ENCODE data around the gene UTP25.
A peak's percentile ranks its signal among the peaks of the same experiment; 100 is the strongest.

UTP25 gene

GRCh38 chr1:209805875-209806760 is 21.7 kb upstream of the UTP25 start, which contains the start of gene IRF6:
Gene IRF6 (minus strand): TSS chr1:209806142. CDS start chr1:209801413, 4,729 bp downstream.
- peak; percentile 99 for DNase-seq

- peak; percentile 41 for DNase-seq
Observed at GRCh38 chr1:209807509-209807908, 20.3 kb upstream of the UTP25 start.

- DNase-seq, result peak; percentile 97
Observed at GRCh38 chr1:209808059-209808581, 19.7 kb upstream of the UTP25 start.

DNA sequence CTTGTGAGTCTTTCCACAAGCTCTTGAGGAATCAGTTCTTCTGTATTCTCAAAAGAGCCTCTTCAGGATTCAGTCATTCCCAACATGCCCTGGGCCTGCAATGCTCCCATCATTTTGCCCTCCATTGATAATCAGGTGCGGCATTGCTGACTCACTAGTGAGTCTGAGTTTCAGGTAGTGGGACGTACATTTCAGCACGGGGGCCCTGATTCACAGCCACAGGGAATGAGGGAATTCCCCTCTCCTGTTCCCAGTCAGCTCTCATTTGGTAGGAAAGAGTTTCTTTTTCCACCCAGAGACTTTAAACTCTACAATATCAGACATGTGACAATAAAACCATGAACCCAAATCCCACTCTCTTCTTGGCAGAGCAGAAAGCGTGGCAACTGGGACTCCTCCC is 18.2 kb upstream of the UTP25 start:
- no peak for DNase-seq

- no peak for DNase-seq
Observed at GRCh38 chr1:209810783-209811182, 17.0 kb upstream of the UTP25 start.

- DNase-seq, result no peak
Observed at GRCh38 chr1:209813902-209814301, 13.9 kb upstream of the UTP25 start.

- no peak for DNase-seq
Observed at GRCh38 chr1:209815490-209815889, 12.3 kb upstream of the UTP25 start.

DNA sequence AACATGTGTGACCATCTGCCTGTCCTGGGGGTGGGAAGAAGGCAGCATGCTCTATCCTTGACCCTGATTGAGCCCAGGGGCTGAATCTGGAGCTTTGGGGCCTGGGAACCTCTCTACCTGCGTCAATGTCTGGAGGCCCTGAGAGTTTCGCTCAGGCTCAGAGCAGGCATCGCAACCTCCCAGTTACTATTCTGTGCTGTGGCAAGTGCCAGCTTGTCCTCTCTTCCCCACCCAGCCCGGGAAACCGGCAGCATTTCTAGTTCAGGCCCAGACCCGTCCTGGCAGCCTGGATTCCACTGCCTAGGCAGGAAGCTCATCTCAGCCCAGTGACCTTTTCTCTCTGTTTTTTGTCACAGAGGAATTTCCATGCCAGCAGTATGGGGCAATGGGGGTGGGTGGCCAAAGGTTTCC is 11.8 kb upstream of the UTP25 start:
- DNase-seq, result no peak

DNA sequence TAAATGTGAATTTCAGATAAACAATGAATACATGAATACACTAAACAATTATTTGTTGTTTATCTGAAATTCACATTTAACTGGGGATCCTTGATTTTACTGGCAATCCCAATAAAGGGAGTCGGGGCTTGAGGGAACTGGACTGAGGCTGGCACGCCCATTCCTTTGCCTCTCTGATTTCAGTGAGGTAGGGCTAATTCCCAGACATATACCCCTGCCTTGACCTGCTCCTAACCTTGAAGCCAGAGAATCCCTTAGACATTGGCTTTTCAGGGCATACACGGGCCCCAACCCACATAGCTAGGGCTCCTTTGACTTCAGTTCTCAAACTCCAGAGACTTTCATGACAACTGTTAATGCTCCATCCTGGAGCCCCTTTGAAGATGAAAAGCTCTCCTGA is 10.8 kb upstream of the UTP25 start:
- DNase-seq, result no peak

DNA sequence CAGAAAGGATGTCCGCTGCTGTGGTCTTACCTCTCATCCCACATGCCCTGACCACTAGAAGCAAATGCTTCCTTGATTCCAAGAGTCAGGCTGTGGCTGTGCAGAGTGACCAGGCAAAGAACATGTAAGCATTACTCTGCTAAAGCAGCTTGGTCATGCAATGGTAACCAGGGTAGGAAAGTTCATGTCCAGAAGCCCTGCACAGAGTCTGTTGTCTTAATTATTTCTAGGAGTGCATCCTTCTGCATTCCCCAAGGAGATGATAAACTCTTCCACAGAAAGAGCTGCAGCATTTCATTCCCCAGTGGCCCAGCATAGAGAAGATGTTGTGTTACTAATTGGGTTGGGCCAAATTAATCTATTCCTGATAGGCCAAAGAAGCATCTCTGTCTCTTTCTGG is 10.1 kb upstream of the UTP25 start:
- no peak for DNase-seq

DNA sequence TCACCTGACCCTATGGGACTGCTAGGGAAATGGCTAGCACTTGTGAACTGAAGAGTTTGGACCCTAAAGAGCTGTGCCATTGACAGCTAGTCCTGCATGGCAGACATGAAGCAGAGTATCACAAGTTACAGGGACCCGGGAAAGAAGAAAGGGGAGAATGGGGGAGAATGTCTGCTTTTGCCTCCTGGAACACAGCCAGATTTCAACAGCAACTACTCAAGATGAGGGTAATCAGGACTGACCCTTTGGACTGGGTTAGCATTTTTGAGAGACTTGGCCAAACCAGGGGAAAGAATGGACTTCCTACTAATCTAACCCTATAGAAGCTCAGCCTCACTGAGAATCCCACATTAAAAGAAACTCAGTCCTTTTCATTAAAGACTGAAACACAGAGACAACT is 8.7 kb upstream of the UTP25 start:
- DNase-seq, result no peak

- DNase-seq, result no peak
Observed at GRCh38 chr1:209820986-209821385, 6.8 kb upstream of the UTP25 start.

GRCh38 chr1:209822706-209823105 is 5.1 kb upstream of the UTP25 start:
- DNase-seq, result peak; percentile 39

DNA sequence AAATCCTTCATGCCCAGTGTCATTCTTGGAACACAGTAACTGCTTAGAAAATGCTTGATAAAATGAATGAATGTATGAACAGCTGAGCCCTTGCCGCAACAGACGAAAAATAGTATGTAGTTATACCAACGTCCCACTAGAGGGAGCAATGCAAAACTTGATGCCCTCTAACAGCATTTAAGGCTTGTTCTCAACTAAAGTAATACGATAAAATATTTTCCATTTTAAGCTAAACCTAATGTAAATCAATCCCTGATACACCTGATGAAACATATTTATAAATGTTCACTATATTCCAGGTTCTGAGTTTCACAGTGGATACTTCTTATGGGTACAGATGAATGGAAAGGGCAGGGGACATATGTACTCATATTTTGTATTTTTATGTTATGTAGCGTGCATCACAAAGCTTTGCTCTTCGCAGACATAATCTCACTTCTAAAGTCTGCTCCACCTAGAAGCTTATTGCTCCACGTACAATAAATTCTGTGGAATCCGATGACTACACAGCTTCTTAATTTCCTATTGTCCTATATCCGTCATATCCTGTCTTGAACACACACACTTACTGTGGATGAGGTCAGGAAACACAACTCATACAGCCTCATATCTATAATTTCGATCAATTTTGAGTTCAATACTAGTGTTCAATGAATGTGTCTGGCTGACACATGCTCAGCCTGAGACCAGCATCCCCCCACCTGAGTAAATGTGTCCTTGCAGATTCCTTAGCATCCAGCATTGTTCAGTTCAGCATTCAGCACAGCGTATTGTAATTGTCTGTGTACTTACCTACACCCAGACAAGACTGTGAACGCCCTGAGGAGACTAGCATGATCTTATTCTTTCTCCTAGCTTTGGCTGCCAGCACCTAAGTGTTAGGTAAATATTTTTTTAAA is 4.4 kb upstream of the UTP25 start:
- DNase-seq, result peak; percentile 86

DNA sequence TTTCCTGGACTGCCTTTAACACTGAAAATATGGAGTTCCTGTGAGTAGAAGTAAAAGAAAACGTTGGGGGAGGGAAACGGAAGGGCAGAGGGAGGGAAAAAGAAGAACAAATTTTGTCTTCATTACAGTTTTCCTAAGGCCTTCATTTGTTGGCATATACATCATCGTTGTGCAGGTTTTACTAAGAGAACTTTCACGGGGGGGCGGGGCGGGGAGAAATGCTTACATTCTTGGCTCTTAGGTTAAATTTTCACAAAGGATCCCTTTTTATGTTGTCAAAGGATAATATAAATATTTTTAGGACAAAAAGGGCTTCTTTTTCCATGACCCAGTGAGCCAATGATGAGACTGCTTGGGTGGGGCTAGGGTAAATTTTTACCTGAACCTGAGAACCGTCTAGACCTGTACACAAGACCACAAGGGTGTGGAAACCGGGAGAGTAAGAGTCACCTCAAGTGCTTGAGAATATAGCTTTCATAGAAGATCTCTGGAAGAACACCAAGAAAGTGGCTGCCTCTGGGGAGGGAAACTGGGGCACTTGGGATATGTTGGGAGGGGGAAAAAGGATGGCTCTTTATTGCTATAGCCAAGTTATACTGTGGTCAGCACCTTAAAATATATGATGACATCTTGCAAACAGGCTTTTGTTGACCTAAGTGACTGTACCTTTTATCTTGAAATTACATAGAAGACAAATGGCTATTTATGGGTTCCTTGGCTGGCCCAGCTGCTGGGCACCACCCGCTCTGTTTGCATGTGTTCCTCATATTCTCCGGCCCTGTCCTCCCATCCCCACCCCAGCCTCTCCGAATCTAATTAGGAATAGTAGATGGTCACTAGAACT is 2.0 kb upstream of the UTP25 start:
- DNase-seq, result peak; percentile 40

DNA sequence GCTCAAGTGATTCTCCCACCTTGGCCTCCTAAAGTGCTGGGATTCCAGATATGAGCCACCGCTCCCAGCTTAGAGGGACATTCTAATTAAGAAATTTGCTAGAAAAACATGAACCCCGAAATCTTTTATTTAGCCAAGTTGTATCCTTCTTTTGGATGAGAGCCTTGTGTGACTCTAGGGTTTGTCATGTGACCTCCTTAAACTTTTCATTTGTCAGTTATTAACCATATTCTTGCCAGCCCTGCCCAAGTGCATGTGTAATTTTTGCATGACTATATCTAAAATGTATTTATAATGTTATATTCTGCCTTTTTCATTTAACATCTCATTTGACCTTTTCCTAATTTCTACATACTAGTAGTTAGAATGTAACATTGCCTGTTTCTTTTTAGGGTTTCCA is 1.9 kb downstream of the UTP25 start:
- DNase-seq, result no peak

- DNase-seq, result no peak
Observed at GRCh38 chr1:209830722-209831121, 3.0 kb downstream of the UTP25 start.

DNA sequence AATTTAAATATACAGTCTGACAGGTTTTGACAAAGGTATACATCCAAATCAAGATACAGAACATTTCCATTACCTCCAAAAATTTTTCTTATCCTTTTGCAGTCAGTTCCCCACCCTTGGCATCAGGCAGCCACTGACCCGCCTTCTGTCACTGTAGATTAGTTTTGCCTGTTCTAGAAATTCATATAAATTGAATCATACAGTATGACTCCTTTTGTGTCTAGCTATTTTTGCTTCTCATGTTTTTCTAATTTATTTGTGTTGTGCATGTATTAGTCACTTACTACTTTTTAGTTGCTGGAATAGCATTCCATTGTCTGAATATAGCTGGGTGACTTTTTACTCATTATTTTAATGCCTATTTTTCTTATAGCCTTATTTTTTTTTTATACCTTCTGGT is 3.8 kb downstream of the UTP25 start:
- DNase-seq, result no peak

GRCh38 chr1:209835782-209836298 is 8.1 kb downstream of the UTP25 start:
- DNase-seq, result no peak

DNA sequence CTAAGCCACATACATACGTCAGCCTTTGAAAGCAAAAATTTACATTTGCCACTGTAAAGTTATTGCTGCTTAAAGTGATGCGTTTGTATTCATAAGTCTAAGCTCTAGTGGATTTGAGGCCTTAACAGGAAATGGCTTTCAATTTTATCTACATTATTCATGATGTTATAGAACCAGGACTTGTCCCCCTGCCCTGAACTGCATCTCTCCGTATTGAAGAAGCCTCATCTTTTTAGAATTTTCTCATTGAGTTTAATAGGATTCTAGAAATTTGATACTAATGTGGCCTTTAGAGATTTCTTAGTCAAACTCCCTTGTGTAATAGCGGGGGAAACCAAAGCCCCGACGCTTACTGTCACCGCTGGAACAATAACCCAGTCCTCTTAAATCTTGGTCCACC is 9.9 kb downstream of the UTP25 start:
- DNase-seq, result no peak

GRCh38 chr1:209838537-209838936 is 10.8 kb downstream of the UTP25 start:
- DNase-seq, result no peak

DNA sequence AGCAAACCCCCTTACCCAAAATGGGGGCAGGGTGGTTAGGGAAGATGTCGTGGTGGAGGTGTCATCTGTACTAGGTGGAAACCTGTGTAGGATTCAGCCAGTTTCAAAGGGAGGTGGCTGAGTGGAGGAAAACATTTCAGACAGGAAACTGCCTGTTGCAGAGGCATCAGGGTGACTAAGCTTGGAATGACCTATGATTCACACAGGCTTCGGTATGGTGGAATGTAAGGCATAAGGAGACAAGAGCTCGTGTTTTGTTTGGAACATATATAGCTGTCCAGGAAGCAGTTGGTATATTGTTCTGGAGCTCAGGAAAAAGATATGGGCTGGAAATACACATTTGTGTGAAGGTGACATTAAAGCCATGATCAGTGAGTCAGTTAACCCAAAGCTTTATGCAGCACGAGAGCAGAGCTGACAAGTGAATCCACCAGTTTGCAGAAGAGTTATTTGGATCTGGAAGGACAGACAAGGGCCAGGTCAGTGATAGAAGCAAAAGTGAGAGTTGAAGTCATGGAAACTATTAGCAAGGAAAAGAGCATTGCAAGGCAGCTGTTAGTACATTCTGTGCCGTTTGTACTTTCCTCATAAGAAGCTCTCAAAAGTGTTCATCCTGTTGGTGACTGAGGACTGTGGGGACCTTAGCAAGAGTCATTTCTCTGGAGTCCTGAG is 12.2 kb downstream of the UTP25 start:
- peak; percentile 43 for DNase-seq
